ENCODE data around the gene ZNF521. TPM values are rescaled to one million over a fixed set of nuclear protein-coding genes. Genes with fewer than 3 reads are reported as not detected.
"Not testable (repeated sequence)": the region's sequence is repeated elsewhere in the genome, so short reads cannot be mapped to it uniquely, and the experiment has no call there.

The ZNF521 gene
- total RNA-seq, 1 donor from 2014 or later = 85.8 TPM

- peak; percentile 85 for DNase-seq
These were observed 62.9 kb downstream of the ZNF521 start for GRCh38 chr18:25289001-25289631.

DNA sequence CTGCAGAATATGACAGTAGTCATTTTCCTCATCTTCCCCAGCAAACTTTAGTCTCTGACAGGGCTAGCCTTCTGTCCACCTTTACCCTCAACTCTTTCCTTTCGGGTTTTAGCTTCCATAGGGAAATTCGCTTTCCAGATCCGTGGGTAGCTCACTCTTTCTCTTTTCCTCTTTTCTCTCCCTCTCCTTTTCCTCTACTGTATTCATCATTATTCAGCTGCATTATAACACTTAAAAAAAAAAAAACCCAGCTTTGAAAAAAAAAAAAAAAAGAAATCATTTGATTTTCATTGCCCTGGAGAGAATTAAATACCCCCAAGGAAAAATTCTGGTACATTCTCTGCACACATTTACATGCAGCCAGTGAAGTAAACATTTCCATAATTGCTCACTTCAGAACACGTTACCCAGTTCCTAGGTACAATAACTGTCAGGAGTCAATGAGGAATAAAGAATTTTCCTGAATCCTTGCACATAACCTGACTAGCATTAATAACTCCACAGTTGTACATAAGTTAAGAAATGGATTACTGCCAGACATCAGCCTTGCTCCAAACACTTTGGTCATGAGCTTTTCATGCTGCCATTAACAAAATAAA, 63.5 kb downstream of the ZNF521 start:
- DNase-seq = no peak

GRCh38 chr18:25287106-25287505, 64.9 kb downstream of the ZNF521 start:
- DNase-seq = peak; percentile 18

DNA sequence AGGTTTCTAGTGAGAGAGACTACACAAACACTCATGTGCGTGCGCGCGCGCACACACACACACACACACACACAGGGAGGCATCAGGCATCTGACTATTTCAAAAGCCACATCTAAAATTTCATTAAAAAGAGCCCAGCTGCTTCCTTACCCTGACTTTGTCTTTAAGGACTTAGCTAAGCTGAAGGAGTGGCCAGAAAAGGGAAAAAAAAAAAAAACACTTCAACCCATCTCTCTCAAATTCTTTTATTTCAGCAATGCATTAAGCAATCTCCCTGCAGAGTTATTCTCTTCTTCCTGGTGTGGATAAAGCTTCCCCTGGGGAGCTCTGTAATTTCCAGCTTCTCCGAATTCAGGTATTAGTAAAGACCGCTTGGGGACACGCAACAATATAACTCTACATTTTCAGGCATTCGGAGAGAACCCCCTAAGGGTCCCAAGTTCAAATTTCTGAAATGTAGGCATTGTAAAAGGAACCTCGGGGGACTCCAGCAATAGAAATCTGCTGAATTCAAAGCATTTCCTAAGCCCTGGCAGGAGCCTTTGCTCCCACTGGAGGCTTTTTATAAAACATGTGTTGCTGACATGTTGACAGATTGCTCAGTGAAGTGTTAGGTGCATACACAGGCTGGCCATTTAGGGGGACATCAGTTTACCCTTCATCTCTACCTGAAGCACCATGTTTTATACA, 67.0 kb downstream of the ZNF521 start:
- DNase-seq = peak; percentile 64

DNA sequence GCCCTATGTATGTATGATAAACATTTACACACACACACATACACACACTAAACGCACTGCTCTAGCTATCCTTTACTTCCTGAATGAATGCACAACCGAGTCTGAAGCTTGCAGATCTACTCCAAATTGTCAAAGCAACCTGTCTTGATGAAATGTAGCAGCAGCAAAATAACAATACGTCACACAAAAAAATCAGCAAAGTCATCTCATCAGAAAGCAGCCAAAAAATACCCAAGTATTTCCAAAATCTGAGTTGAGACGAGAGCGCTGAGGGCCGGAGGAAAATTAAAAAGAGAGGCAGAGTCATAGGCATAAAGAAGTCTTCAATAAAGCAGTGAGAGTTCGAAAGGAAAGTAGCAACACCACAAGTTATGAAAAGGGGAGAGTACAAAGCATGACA, 67.7 kb downstream of the ZNF521 start:
- peak; percentile 18 for DNase-seq

GRCh38 chr18:25283781-25284180, 68.2 kb downstream of the ZNF521 start:
- peak; percentile 60 for DNase-seq

- no peak for DNase-seq
These were observed 68.9 kb downstream of the ZNF521 start for GRCh38 chr18:25282896-25283703.

DNA sequence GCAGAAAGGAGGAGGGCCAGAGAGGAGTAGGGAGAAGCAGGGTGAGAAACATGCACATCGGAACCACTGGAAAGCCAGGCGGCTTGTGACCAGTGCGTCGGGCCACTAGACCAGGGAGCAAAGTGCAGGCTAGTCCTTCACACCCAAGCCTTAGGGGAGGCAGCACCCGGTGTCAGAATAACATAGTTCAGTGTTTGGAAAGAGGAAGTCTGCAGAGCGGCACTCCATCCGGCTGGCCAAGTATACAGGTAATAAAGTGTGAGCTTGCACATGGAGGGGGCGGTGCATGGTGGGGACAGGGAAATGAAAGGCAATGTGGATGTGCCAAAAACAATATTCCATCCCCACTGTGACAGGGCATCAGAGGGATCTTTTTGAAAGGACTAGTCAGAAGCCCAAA, 69.7 kb downstream of the ZNF521 start:
- no peak for DNase-seq

GRCh38 chr18:25281556-25281955, 70.4 kb downstream of the ZNF521 start:
- DNase-seq = no peak

GRCh38 chr18:25279961-25280360, 72.0 kb downstream of the ZNF521 start:
- DNase-seq = no peak

GRCh38 chr18:25279556-25279955, 72.4 kb downstream of the ZNF521 start:
- DNase-seq = no peak

GRCh38 chr18:25279133-25279532, 72.8 kb downstream of the ZNF521 start:
- peak; percentile 57 for DNase-seq

DNA sequence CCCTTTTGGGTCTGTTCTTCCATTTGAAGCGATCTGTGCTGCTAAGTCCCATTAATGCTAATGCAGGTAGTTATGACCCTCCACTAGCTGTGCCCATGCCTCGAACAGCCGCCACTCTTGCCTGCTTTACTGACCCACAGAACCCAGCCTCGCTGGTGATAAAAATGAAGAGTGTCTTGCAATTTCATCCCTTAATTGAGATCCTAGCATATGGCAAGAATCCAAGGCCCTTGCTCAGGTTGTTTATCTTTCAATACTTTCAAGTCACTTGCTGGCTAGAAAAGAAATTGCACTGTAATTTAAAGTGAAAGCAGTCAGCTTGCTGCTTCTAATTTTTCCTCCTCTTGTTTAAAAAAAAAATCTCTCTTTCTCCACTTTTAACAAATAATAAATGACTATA, 73.6 kb downstream of the ZNF521 start:
- DNase-seq = peak; percentile 11

GRCh38 chr18:25275412-25276001, 76.5 kb downstream of the ZNF521 start:
- DNase-seq = peak; percentile 45

- DNase-seq = no peak
These were observed 77.0 kb downstream of the ZNF521 start for GRCh38 chr18:25274926-25275325.

DNA sequence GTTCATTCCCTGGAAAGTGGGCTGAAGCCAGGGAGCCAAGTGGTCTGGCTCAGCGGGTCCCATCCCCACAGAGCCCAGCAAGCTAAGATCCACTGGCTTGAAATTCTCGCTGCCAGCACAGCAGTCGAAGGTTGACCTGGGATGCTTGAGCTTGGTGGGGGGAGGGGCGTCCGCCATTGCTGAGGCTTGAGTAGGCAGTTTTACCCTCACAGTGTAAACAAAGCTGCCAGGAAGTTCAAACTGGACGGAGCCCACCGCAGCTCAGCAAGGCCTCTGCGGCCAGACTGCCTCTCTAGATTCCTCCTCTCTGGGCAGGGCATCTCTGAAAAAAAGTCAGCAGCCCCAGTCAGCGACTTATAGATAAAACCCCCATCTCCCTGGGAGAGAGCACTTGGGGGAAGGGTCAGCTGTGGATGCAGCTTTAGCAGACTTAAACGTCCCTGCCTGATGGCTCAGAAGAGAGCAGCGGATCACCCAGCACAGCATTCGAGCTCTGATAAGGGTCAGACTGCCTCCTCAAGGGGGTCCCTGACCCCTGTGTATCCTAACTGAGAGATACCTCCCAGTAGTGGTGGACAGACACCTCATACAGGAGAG, 84.9 kb downstream of the ZNF521 start:
- DNase-seq = not testable (repeated sequence)

GRCh38 chr18:25262920-25263319, 89.0 kb downstream of the ZNF521 start:
- DNase-seq = no peak

DNA sequence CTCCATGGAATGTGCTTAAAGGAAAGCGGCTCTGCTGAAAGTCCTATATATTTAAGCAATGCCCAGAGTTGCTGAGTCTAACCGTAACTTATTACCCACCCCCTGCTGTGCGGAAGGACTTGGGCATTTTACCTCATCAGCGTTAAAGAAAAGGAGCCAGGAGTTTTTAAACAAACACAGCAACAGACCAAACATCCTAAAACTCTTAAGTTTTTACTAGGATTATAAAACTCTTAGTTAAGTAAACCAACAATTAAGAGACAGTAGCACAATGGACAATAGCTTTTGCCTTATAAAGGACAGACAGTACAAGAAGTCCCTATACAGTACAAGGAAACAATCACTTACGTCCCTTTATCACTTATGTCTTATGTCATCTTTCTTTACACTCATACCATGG, 90.2 kb downstream of the ZNF521 start:
- no peak for DNase-seq

DNA sequence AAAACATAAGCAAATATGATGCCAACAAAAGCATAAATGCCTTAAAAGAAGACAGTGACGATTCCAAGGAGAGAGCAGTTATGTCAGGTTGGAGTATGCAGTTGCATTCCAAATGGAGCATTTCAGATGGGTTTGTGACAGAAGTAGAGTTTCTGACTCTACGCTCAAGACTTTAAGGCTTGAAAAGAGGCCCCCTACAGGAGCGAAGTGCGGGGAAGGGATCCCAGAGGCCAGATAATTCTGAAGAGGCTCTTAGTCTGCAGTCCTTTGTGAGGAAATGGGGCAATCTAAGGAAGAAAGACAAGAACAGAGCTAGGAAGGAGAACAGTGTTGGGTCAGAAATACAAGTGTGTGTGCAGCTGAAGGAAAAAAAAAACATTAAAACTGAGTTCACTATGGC, 95.5 kb downstream of the ZNF521 start:
- DNase-seq = no peak

DNA sequence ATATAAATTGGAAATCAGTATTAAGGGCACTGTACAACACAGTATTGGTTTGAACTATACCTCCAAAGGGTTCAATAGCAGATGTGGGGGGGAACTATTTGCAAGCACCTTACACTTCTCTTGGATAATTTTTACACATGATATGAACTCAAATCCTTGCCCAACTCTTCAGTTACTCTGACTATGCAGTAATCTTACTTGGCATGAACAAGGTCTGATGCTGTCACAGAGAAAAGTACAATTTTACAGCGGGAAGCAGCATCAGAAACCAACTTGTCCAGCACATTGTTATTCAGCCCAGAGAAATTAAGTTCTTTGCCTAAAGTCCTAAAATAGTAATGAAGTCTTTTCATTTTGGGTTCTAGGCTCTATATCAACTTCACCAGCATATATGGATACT, 98.2 kb downstream of the ZNF521 start:
- no peak for DNase-seq

GRCh38 chr18:25253136-25253535, 98.8 kb downstream of the ZNF521 start:
- DNase-seq = no peak

DNA sequence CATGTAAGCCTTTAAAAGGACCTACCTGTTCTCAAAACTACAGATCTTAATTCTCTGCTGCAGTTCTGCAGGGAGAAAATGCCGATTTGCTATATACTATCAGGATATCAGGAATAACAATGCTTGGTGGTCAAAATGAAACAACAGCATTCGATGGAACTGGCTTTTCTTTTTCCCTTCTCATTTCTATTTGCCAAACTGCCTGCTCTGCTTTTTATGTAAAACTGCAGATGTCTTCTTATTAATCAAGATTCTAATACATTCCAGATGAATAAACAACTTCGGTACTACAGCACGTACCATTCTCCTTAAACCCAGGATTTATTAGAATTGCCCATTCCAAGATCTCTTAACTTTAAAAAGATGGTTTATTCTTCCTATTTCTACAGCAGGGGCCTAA, 100.9 kb downstream of the ZNF521 start:
- no peak for DNase-seq

Data from tongue (tissue), 2 donors.